GM19023 (cell line): ENCODE measurements around the gene SERTAD2.

Experiments
- ATAC-seq: cut with Tn5 transposase; IDR thresholded peaks from one replicate; pipeline ENCODE4 v1.9.1; 2021; ENCODE audit warnings: mild to moderate bottlenecking, moderate library complexity; ENCODE audit not compliant: unreplicated experiment

Gene SERTAD2

GRCh38 chr2:64650296-64650695, 3.4 kb downstream of the SERTAD2 start:
- ATAC-seq, result no peak

- no peak for ATAC-seq
Measured at GRCh38 chr2:64649626-64650025, 4.1 kb downstream of the SERTAD2 start.

GRCh38 chr2:64649013-64649484, 4.7 kb downstream of the SERTAD2 start:
- no peak for ATAC-seq

GRCh38 chr2:64646007-64646880, 7.5 kb downstream of the SERTAD2 start:
- no peak for ATAC-seq

- peak; percentile 49 for ATAC-seq
Measured at GRCh38 chr2:64644458-64645382, 9.0 kb downstream of the SERTAD2 start.

- no peak for ATAC-seq
Measured at GRCh38 chr2:64643838-64644457, 9.8 kb downstream of the SERTAD2 start.

- ATAC-seq, result no peak
Measured at GRCh38 chr2:64641599-64641998, 12.1 kb downstream of the SERTAD2 start.

- no peak for ATAC-seq
Measured at GRCh38 chr2:64640153-64641044, 13.3 kb downstream of the SERTAD2 start.

- no peak for ATAC-seq
Measured at GRCh38 chr2:64639691-64640090, 14.0 kb downstream of the SERTAD2 start.

GRCh38 chr2:64638502-64639120, 15.1 kb downstream of the SERTAD2 start:
- ATAC-seq, result no peak

- ATAC-seq, result no peak
Measured at GRCh38 chr2:64637931-64638330, 15.8 kb downstream of the SERTAD2 start.

GRCh38 chr2:64637000-64637635, 16.6 kb downstream of the SERTAD2 start:
- peak; percentile 48 for ATAC-seq

- peak; percentile 59 for ATAC-seq
Measured at GRCh38 chr2:64635976-64636911, 17.5 kb downstream of the SERTAD2 start.

- no peak for ATAC-seq
Measured at GRCh38 chr2:64634345-64635267, 19.1 kb downstream of the SERTAD2 start.

- ATAC-seq, result no peak
Measured at GRCh38 chr2:64632835-64633819, 20.6 kb downstream of the SERTAD2 start.

GRCh38 chr2:64631771-64632170, 21.9 kb downstream of the SERTAD2 start:
- no peak for ATAC-seq
